Activated gamma-delta T cell (primary cell): Measurements from ENCODE around the gene PHF2.

Source experiments
- DNase-seq: peaks from one replicate; lab custom pipeline; 2025; lab: John Stamatoyannopoulos, UW

PHF2 gene

GRCh38 chr9:93630806-93631411, 54.5 kb downstream of the PHF2 start:
- DNase-seq = no peak

GRCh38 chr9:93633492-93634221, 57.3 kb downstream of the PHF2 start:
- DNase-seq = no peak

- DNase-seq = no peak
These were observed 58.2 kb downstream of the PHF2 start for GRCh38 chr9:93634311-93635185.

- no peak for DNase-seq
These were observed 59.1 kb downstream of the PHF2 start for GRCh38 chr9:93635186-93636107.

GRCh38 chr9:93636172-93636661, 59.8 kb downstream of the PHF2 start:
- DNase-seq = no peak

GRCh38 chr9:93636667-93637066, 60.3 kb downstream of the PHF2 start:
- no peak for DNase-seq

- no peak for DNase-seq
These were observed 61.5 kb downstream of the PHF2 start for GRCh38 chr9:93637886-93638285.

- no peak for DNase-seq
These were observed 63.6 kb downstream of the PHF2 start for GRCh38 chr9:93640027-93640426.

- DNase-seq = no peak
These were observed 66.6 kb downstream of the PHF2 start for GRCh38 chr9:93642961-93643360.

- DNase-seq = no peak
These were observed 68.2 kb downstream of the PHF2 start for GRCh38 chr9:93644397-93645088.

GRCh38 chr9:93645149-93645889, 68.9 kb downstream of the PHF2 start:
- no peak for DNase-seq

GRCh38 chr9:93645921-93646639, 69.7 kb downstream of the PHF2 start:
- DNase-seq = no peak

GRCh38 chr9:93646640-93647178, 70.3 kb downstream of the PHF2 start:
- no peak for DNase-seq

GRCh38 chr9:93648181-93648580, 71.8 kb downstream of the PHF2 start:
- DNase-seq = no peak

- DNase-seq = no peak
These were observed 72.5 kb downstream of the PHF2 start for GRCh38 chr9:93648836-93649235.

- no peak for DNase-seq
These were observed 73.4 kb downstream of the PHF2 start for GRCh38 chr9:93649610-93650261.

- DNase-seq = no peak
These were observed 74.1 kb downstream of the PHF2 start for GRCh38 chr9:93650448-93650847.

- no peak for DNase-seq
These were observed 75.2 kb downstream of the PHF2 start for GRCh38 chr9:93651521-93651950.
